Measurements from ENCODE around the gene MAP1LC3A.

MAP1LC3A gene

GRCh38 chr20:34578521-34578920, 20.0 kb downstream of the MAP1LC3A start:
- no peak for DNase-seq

- DNase-seq: no peak
Observed at GRCh38 chr20:34579191-34579978, 20.9 kb downstream of the MAP1LC3A start.

GRCh38 chr20:34579979-34580940, 21.7 kb downstream of the MAP1LC3A start:
- no peak for DNase-seq

- DNase-seq: no peak
Observed at GRCh38 chr20:34581341-34582184, 23.0 kb downstream of the MAP1LC3A start.

GRCh38 chr20:34582221-34582620, 23.7 kb downstream of the MAP1LC3A start:
- DNase-seq: no peak

- no peak for DNase-seq
Observed at GRCh38 chr20:34582911-34583310, 24.4 kb downstream of the MAP1LC3A start.

- DNase-seq: no peak
Observed at GRCh38 chr20:34583544-34583943, 25.0 kb downstream of the MAP1LC3A start.

GRCh38 chr20:34585019-34585418, 26.5 kb downstream of the MAP1LC3A start:
- no peak for DNase-seq

GRCh38 chr20:34586488-34587163, 28.1 kb downstream of the MAP1LC3A start:
- no peak for DNase-seq

GRCh38 chr20:34595377-34596184, 37.1 kb downstream of the MAP1LC3A start:
- DNase-seq: no peak

- DNase-seq: no peak
Observed at GRCh38 chr20:34600892-34601653, 42.6 kb downstream of the MAP1LC3A start.

- DNase-seq: no peak
Observed at GRCh38 chr20:34604980-34605788, 46.7 kb downstream of the MAP1LC3A start.

- no peak for DNase-seq
Observed at GRCh38 chr20:34607066-34607465, 48.5 kb downstream of the MAP1LC3A start.
